GM12878 (cell line): ENCODE results near the gene KNSTRN. TPM values are rescaled to one million over a fixed set of nuclear protein-coding genes. Genes with fewer than 3 reads are reported as not detected.
A peak's percentile ranks its signal among the peaks of the same experiment; 100 is the strongest.

Source experiments
- BHLHE40 ChIP-seq, 2 experiments: fragments of 450-650 bp in 1 of 2; IDR thresholded peaks; 2 replicates each; pipeline ENCODE4 v1.6.1; 2011 to 2017; ENCODE audit warnings: low read depth in 2 of 2, borderline replicate concordance in 1 of 2, improper control_type of control experiment in 1 of 2, low read length in 1 of 2, mild to moderate bottlenecking in 1 of 2
- CREB1 ChIP-seq: IDR thresholded peaks from 2 replicates; pipeline ENCODE4 v1.6.1; 2012; ENCODE audit warnings: low read depth, mild to moderate bottlenecking, inconsistent platforms
- CREM ChIP-seq: IDR thresholded peaks from 2 replicates; pipeline ENCODE4 v1.6.1; 2014; ENCODE audit warnings: antibody characterized with exemption, low read depth
- ETV6 ChIP-seq, 2 experiments: fragments of 450-650 bp in 1 of 2; IDR thresholded peaks in 1 of 2; conservative IDR thresholded peaks in 1 of 2; 2 replicates each; pipeline ENCODE4 v1.6.1; 2014; ENCODE audit warnings: antibody characterized with exemption in 1 of 2, borderline replicate concordance in 1 of 2, low read depth in 1 of 2, mild to moderate bottlenecking in 1 of 2, moderate library complexity in 1 of 2
- GABPA ChIP-seq: IDR thresholded peaks from 2 replicates; pipeline ENCODE4 v1.6.1; 2014; ENCODE audit warnings: antibody characterized with exemption, low read depth, mild to moderate bottlenecking, inconsistent platforms
- JUNB ChIP-seq: IDR thresholded peaks from 2 replicates; pipeline ENCODE4 v1.6.1; 2016; ENCODE audit warnings: antibody characterized with exemption, mild to moderate bottlenecking
- NFYB ChIP-seq: IDR thresholded peaks from 2 replicates; pipeline ENCODE4 v1.6.1; 2011; ENCODE audit warnings: low read depth, mild to moderate bottlenecking, low read length, improper control_type of control experiment, moderate library complexity; ENCODE audit not compliant: insufficient read depth
- PAX5 ChIP-seq: IDR thresholded peaks from 2 replicates; pipeline ENCODE4 v1.6.1; 2011; ENCODE audit warnings: low read depth, low read length, borderline replicate concordance
- RAD51 ChIP-seq: fragments of 450-650 bp; IDR thresholded peaks from 2 replicates; pipeline ENCODE4 v1.6.1; 2016; ENCODE audit warnings: moderate library complexity, mild to moderate bottlenecking, inconsistent platforms
- ZNF24 ChIP-seq: fragments of 450-650 bp; IDR thresholded peaks from 2 replicates; pipeline ENCODE4 v1.6.1; 2017; ENCODE audit warnings: antibody characterized with exemption, mild to moderate bottlenecking
- ZNF592 ChIP-seq: fragments of 450-650 bp; IDR thresholded peaks from 2 replicates; pipeline ENCODE4 v1.6.1; 2017; ENCODE audit warnings: mild to moderate bottlenecking, moderate library complexity
- polyA plus RNA-seq, 11 experiments: library from polyadenylated mRNA; depleted of rRNA in 4 of 11; unstranded in 6 of 11; stranded (reverse) in 5 of 11; fragments of >200 nt; fragmentation: Nextera tagmentation in 4 of 11; fragmentation: Illumina TruSeq in 1 of 11; extraction: Ambion mirVana in 4 of 11; extraction: Trizol in 1 of 11; gene quantifications; 1 replicate in 1 of 11; 2 replicates in 10 of 11; pipeline versions ENCODE4 v1.2.1 to v1.2.3, GENCODE V29; 2011 to 2016; ENCODE audit warnings: inconsistent platforms in 2 of 11, missing spikeins in 2 of 11, low read depth in 1 of 11
- total RNA-seq, 4 experiments: library from RNA; depleted of rRNA in 3 of 4; stranded (reverse); fragments of >200 nt in 3 of 4; fragmentation: Illumina TruSeq in 1 of 4; extraction: Trizol in 1 of 4; gene quantifications; 2 replicates each; pipeline versions ENCODE4 v1.2.1 to v1.2.3, GENCODE V29; 2013 to 2021
- TF ChIP-seq, protein P1 (sequence below): IDR thresholded peaks from 2 replicates; pipeline ENCODE4 v1.6.1; 2012; ENCODE audit warnings: low read length, inconsistent platforms
- TF ChIP-seq, protein P2 (sequence below): fragments of 450-650 bp; formaldehyde crosslinking; IDR thresholded peaks from 2 replicates; pipeline ENCODE4 v1.5.0; 2022; ENCODE audit warnings: mild to moderate bottlenecking, missing genetic modification characterization

Gene KNSTRN
- total and polyA plus RNA-seq, 10 of the 15 experiments (the other 5 are each of a cell fraction or from before 2014, with no cell fraction given), result 30.3 to 72.1 (median 47.1) TPM

GRCh38 chr15:40409366-40409765, 26.8 kb downstream of the KNSTRN start (continued):
- TF ChIP-seq ZNF592, result no peak
- TF ChIP-seq GABPA, result peak; percentile 36; the same call in 1 of the 2 replicates
- TF ChIP-seq JUNB, result peak; percentile 61
- TF ChIP-seq CREM, result peak; percentile 69
- 0 out of 2 replicates have a peak, but pooled peaks have one; percentile 20 for TF ChIP-seq RAD51
- no peak for TF ChIP-seq PAX5
- 0 out of 4 replicates have a peak, but pooled peaks of 1 of the 2 experiments have one; percentile 67 for TF ChIP-seq ETV6 (conservative IDR thresholded peaks at IDR 0.05 in 1 of 2, IDR thresholded peaks at IDR 0.05 in 1 of 2; ENCODE audit: borderline replicate concordance in 1 of 2, low read depth in 1 of 2)
- TF ChIP-seq, protein P1, sequence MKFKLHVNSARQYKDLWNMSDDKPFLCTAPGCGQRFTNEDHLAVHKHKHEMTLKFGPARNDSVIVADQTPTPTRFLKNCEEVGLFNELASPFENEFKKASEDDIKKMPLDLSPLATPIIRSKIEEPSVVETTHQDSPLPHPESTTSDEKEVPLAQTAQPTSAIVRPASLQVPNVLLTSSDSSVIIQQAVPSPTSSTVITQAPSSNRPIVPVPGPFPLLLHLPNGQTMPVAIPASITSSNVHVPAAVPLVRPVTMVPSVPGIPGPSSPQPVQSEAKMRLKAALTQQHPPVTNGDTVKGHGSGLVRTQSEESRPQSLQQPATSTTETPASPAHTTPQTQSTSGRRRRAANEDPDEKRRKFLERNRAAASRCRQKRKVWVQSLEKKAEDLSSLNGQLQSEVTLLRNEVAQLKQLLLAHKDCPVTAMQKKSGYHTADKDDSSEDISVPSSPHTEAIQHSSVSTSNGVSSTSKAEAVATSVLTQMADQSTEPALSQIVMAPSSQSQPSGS, result peak; percentile 65; the same call in 1 of the 2 replicates
- TF ChIP-seq ZNF24, result no peak
- TF ChIP-seq BHLHE40 (IDR thresholded peaks at IDR 0.05; ENCODE audit: borderline replicate concordance in 1 of 2, low read depth in 2 of 2, low read length in 1 of 2), result peak; percentile 48 to 62; a peak in 2 of 4 replicates
- peak; percentile 76 for TF ChIP-seq NFYB
- TF ChIP-seq CREB1, result peak; percentile 88
- TF ChIP-seq, protein P2, sequence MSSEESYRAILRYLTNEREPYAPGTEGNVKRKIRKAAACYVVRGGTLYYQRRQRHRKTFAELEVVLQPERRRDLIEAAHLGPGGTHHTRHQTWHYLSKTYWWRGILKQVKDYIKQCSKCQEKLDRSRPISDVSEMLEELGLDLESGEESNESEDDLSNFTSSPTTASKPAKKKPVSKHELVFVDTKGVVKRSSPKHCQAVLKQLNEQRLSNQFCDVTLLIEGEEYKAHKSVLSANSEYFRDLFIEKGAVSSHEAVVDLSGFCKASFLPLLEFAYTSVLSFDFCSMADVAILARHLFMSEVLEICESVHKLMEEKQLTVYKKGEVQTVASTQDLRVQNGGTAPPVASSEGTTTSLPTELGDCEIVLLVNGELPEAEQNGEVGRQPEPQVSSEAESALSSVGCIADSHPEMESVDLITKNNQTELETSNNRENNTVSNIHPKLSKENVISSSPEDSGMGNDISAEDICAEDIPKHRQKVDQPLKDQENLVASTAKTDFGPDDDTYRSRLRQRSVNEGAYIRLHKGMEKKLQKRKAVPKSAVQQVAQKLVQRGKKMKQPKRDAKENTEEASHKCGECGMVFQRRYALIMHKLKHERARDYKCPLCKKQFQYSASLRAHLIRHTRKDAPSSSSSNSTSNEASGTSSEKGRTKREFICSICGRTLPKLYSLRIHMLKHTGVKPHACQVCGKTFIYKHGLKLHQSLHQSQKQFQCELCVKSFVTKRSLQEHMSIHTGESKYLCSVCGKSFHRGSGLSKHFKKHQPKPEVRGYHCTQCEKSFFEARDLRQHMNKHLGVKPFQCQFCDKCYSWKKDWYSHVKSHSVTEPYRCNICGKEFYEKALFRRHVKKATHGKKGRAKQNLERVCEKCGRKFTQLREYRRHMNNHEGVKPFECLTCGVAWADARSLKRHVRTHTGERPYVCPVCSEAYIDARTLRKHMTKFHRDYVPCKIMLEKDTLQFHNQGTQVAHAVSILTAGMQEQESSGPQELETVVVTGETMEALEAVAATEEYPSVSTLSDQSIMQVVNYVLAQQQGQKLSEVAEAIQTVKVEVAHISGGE, result no peak
